H54 (cell line): ENCODE results near the gene SORT1.

ENCODE experiments used
- DNase-seq: peaks from one replicate; pipeline ENCODE4 v3.0.0; 2011; ENCODE audit warnings: low spot score, mixed read lengths; ENCODE audit not compliant: insufficient read length
- FAIRE-seq: peaks from 3 replicates; lab custom pipeline; 2011; peaks lifted over from hg19 to GRCh38; lab: Jason Lieb, UNC
- POLR2A ChIP-seq: IDR thresholded peaks from 2 replicates; pipeline ENCODE4 v1.6.1; 2011; ENCODE audit warnings: low read depth, mild to moderate bottlenecking, low read length

SORT1 gene

DNA sequence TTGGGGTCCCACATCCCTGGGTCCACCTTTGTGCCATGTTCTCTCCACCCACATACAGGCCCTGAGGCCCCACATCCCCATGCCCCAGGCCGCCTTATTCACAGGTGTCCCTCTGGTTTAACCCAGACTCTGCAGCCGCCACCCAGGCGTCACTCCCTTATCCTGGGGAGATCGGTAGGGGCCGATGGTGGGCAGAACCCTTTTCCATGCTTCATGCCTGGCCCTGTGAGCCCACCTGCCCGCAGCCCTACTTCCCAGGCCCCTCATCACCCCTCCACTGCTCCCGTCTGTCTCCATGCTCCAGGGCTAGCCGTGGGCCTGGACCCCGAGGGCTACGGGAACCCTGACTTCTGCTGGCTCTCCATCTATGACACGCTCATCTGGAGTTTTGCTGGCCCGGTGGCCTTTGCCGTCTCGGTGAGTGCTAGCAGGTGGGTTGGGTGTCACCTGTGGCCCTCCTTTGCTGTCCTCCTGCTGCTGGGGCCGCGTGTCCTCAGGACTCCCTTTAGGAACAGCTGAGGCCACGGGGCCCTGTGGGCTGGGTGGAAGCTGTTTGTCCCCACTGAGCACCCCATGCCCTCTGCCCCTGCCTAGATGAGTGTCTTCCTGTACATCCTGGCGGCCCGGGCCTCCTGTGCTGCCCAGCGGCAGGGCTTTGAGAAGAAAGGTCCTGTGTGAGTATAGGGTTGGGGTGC, 126.9 kb downstream of the SORT1 start:
- FAIRE-seq (no peak), DNase-seq (no peak)
- TF ChIP-seq POLR2A, result no peak

DNA sequence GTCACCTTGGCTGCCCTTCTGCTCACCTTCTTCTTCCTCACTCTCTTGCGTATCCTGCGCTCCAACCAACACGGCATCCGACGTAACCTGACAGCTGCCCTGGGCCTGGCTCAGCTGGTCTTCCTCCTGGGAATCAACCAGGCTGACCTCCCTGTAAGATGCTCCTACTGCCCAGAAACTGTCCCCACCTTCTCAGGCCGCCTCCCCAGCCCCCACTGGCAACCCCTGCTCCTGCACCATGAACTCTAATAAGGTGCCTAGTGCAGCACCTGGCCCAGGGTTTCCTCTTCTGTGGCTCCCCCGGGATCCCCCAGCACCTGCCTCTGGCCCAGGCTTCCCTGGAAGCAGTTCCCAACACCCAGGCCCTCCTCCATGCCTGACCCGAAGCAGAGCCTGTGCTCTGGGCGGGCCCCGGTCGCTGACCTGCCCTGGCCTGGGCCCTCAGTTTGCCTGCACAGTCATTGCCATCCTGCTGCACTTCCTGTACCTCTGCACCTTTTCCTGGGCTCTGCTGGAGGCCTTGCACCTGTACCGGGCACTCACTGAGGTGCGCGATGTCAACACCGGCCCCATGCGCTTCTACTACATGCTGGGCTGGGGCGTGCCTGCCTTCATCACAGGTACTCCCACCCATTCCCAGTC, 127.6 kb downstream of the SORT1 start:
- no peak for FAIRE-seq
- DNase-seq, result no peak
- no peak for TF ChIP-seq POLR2A

DNA sequence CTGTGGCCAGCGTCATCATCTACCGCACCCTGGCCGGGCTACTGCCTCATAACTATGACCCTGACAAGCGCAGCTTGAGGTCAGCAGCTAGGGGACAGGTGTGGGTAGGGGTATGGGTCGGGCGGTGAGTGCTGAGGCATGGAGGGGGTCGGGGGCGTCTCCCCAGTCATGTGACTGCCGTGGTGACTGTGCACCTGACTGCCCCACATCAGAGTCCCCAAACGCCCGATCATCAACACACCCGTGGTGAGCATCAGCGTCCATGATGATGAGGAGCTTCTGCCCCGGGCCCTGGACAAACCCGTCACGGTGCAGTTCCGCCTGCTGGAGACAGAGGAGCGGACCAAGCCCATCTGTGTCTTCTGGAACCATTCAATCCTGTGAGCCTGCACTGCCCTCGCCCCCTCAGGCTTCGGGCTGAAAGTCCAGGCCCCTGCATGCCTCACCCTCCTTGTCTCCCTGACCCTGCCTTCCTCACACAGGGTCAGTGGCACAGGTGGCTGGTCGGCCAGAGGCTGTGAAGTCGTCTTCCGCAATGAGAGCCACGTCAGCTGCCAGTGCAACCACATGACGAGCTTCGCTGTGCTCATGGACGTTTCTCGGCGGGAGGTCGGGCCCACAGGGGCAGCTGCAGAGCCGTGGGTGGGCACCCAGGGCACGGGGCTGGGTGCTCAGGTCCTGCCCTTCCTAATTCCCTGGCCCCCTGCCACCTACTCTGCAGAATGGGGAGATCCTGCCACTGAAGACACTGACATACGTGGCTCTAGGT, 128.3 kb downstream of the SORT1 start:
- DNase-seq (no peak), FAIRE-seq (no peak)
- TF ChIP-seq POLR2A, result no peak

DNA sequence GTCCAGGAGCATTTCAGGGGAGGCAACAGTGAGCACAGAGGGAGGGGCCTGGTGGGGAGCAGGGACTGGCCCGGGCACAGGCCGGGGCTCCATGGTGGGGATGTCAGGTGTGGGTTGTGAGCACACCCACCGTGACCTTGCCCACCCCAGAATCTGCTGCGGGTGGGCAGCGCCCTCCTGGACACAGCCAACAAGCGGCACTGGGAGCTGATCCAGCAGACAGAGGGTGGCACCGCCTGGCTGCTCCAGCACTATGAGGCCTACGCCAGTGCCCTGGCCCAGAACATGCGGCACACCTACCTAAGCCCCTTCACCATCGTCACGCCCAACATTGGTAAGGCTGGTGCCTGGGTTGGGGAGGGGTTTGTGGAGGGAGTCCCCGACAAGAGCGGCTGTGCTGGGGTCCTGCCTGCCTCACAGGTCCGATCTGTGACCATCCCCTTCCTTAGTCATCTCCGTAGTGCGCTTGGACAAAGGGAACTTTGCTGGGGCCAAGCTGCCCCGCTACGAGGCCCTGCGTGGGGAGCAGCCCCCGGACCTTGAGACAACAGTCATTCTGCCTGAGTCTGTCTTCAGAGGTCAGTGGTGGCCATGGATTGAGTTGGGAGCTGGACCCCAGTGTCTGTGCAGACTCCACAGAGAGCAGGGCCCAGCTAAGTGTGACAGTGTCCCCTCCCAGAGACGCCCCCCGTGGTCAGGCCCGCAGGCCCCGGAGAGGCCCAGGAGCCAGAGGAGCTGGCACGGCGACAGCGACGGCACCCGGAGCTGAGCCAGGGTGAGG, 129.1 kb downstream of the SORT1 start:
- DNase-seq (no peak), FAIRE-seq (no peak)
- no peak for TF ChIP-seq POLR2A

DNA sequence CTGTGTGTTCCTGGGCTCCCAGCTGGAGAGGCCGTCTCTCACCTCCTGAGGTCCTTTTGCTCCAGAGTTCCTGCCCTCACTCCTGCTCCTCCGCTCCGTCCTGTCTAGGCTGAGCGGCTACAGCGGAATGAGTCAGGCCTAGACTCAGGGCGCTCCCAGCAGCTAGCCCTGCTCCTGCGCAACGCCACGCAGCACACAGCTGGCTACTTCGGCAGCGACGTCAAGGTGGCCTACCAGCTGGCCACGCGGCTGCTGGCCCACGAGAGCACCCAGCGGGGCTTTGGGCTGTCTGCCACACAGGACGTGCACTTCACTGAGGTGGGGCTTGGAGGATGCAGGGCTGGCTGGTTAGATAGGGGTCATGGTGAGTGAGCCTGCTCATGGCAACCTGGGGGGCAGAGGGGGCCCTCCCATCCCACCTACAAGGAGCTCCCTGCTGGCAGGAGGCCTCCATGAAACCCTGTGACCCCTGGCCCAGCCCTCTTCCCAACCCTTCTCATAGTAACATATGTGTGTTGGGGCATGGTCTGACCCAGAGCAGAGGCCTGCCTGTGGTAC, 129.9 kb downstream of the SORT1 start:
- no peak for FAIRE-seq
- no peak for DNase-seq
- TF ChIP-seq POLR2A, result no peak

DNA sequence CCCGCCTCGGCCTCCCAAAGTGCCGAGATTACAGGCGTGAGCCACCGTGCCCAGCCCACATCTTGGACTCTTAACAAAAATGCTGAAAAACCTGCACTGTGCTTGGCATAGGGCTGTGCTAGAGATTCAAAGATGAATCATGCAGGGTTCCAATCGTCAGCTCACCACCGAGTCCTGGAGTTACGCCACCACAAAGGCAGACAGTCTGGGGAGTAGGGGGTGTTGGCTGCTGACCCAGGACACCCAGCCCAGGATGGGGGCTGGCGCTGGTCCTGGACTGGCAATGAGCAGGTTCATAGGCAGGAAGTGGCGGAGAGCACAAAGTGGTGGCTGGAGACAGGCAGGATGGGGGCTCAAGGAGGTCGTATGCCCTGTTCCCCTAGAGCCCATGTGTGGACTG, 130.8 kb downstream of the SORT1 start:
- DNase-seq (no peak), FAIRE-seq (no peak)
- no peak for TF ChIP-seq POLR2A

DNA sequence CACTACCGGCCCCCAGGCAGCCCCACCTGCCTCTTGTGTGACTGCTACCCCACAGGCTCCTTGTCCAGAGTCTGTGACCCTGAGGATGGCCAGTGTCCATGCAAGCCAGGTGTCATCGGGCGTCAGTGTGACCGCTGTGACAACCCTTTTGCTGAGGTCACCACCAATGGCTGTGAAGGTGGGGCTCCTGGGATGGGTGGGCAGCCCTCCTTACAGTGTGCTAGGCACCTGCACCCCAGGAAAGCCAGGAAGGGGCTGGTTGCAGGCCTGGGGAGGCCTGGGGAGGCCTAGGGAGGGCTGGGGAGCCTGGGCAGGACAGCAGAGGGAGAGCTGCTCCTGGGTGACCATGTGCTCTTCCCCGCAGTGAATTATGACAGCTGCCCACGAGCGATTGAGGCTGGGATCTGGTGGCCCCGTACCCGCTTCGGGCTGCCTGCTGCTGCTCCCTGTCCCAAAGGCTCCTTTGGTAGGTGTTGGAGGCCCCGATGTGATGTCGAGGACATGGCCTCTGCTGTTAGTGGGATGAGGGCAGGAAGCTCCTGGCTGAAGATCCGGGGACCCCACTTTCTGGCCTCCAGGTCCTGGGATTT, 131.9 kb downstream of the SORT1 start:
- TF ChIP-seq POLR2A, result no peak
- FAIRE-seq, result no peak
- no peak for DNase-seq

DNA sequence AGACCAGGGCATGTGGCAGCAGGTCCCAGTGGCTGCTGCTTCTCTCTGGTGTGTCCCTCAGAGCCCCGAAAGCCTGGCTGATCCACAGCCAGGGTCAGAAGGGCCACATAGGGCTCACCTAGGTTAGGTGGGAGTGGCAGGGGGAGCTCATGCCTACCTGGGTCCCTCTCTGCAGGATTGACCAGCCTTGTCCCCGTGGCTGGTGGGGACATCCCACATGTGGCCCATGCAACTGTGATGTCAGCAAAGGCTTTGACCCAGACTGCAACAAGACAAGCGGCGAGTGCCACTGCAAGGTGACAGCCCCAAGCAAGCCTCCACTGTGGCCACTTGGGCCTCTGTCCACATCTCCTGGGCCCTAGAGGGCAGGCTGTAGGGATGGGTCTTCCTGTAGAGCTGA, 132.7 kb downstream of the SORT1 start:
- FAIRE-seq, result no peak
- no peak for DNase-seq
- TF ChIP-seq POLR2A, result no peak

DNA sequence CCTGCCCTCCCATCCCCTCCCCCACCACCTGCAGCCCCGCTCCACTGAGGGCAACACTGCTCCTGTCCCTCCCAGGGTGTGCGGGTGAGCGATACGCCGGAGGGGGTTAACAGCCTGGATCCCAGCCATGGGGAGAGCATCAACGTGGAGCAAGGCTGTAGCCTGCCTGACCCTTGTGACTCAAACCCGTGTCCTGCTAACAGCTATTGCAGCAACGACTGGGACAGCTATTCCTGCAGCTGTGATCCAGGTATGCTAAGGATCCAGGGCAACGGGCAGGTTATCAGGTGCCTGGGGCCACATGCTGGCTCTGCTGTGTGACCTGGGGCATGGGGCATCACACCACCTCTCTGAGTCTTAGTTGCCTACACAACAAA, 133.4 kb downstream of the SORT1 start:
- DNase-seq, result no peak
- FAIRE-seq, result no peak
- no peak for TF ChIP-seq POLR2A

DNA sequence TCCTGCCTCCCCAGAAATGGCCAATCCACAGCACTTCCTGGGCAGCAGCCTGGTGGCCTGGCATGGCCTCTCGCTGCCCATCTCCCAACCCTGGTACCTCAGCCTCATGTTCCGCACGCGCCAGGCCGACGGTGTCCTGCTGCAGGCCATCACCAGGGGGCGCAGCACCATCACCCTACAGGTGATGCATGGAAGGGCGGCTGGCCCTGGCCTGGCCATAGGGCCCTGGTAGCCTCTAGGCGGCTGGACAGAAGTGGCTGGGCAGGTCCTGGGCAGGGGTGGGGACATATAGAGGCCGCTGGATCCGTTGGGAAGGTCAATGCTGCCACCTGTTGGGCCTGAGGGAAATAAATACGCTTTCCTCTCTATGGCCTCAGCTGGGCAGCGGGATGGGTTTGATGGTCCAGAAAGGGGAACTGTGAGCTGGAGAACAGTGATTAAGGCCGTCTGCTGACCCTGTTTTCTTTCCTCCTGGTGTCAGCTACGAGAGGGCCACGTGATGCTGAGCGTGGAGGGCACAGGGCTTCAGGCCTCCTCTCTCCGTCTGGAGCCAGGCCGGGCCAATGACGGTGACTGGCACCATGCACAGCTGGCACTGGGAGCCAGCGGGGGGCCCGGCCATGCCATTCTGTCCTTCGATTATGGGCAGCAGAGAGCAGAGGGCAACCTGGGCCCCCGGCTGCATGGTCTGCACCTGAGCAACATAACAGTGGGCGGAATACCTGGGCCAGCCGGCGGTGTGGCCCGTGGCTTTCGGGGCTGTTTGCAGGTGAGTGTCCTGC, 133.9 kb downstream of the SORT1 start:
- FAIRE-seq, result peak; percentile 92
- no peak for TF ChIP-seq POLR2A
- peak; percentile 98 for DNase-seq

DNA sequence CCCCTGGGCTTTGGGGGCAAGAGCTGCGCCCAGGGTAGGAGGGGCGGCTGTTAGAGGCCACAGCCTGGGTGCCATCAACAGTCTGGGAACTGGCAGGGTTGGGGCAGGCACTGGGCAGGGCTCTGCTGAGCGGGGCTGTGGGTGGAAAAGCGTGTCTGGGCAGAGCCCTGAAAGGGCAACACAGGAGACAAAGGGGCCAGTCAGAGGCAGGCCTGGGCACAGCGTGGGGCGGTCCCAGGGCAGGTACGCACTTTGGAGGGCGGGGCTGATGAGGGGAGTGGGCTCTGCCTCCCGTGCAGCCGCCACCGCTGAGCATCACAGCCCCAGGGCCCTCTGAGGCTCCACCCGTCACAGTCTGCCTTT, 134.5 kb downstream of the SORT1 start:
- no peak for TF ChIP-seq POLR2A
- DNase-seq (no peak), FAIRE-seq (no peak)

DNA sequence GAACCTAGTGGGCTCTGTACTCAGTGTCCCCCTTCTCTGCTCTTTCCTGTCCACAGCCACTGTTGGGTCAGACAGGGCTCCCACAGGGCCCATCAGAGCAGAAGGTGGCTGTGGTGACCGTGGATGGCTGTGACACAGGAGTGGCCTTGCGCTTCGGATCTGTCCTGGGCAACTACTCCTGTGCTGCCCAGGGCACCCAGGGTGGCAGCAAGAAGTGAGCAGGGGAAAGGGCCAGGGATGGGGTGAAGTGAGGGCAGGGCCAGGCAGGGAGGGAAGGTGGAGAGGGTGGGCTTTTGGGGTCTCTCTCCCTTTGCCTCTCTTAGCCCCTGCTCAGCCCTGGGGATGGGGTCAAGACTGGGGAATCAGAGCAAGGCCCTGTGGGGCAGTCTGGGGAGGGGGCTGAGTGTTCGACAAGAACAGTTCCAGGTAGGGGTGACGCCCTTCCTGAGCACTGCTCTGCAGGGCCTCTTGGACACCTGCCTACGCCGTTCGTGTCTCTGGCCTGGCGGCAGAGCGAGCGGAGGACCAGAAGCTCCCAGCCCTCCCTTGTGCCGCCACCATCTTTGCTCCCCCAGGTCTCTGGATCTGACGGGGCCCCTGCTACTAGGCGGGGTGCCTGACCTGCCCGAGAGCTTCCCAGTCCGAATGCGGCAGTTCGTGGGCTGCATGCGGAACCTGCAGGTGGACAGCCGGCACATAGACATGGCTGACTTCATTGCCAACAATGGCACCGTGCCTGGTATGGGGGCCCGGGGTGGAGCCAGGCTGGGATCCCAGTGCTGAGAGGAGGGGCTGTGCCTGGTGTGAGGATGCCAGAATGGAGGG, 135.3 kb downstream of the SORT1 start:
- FAIRE-seq (no peak), DNase-seq (no peak)
- no peak for TF ChIP-seq POLR2A
